Tibial nerve (tissue), 3 donors: ENCODE data around the gene KRT75.

Source experiments
- CTCF ChIP-seq, 5 experiments: fragments of 200-600 bp in 3 of 5; fragments of 450-650 bp in 2 of 5; sonication (generic) in 3 of 5; IDR thresholded peaks; one replicate each; pipeline ENCODE4 v1.5.1; 2016 to 2019; ENCODE audit warnings: antibody characterized with exemption in 5 of 5, mild to moderate bottlenecking in 3 of 5, moderate library complexity in 2 of 5
- POLR2A ChIP-seq, 2 donors: fragments of 450-650 bp; IDR thresholded peaks; one replicate each; pipeline ENCODE4 v1.6.1; 2017; ENCODE audit warnings: antibody characterized with exemption in 2 of 2, mild to moderate bottlenecking in 2 of 2, moderate library complexity in 2 of 2

- TF ChIP-seq CTCF (IDR thresholded peaks at IDR 0.05) (no peak), POLR2A (IDR thresholded peaks at IDR 0.05) (no peak)
Measured at GRCh38 chr12:52423661-52424500, 10.3 kb downstream of the KRT75 start.
